ENCODE data around the gene OR51F2. TPM values are rescaled to one million over a fixed set of nuclear protein-coding genes. Genes with fewer than 3 reads are reported as not detected.

OR51F2 gene
- polyA plus RNA-seq, 4 donors, result not detected

Other genes with a start within 250 kb of the OR51F2 start
- gene OR52I2, start 239.6 kb upstream of the OR51F2 start, polyA plus RNA-seq (ENCODE audit: insufficient read length in 4 of 4), result not detected
- gene OR52I1, start 227.3 kb upstream of the OR51F2 start, polyA plus RNA-seq (ENCODE audit: insufficient read length in 4 of 4), result under 1 TPM in 1 of 4 donors, not detected in 3; 0.08 TPM
- gene TRIM68, start 213.1 kb upstream of the OR51F2 start, polyA plus RNA-seq (ENCODE audit: insufficient read length in 4 of 4), result 10 to 100 TPM; 16.4 to 23.0 (median 20.5) TPM
- not detected for gene OR51D1, start 183.8 kb upstream of the OR51F2 start, polyA plus RNA-seq (ENCODE audit: insufficient read length in 4 of 4)
- 1 to 10 TPM; 1.8 to 3.1 (median 2.3) TPM for gene OR51E1, start 177.3 kb upstream of the OR51F2 start, polyA plus RNA-seq (ENCODE audit: insufficient read length in 4 of 4)
- gene OR51E2, start 123.5 kb upstream of the OR51F2 start, polyA plus RNA-seq (ENCODE audit: insufficient read length in 4 of 4), result under 1 TPM; 0.46 to 0.89 (median 0.67) TPM
- under 1 TPM; 0.21 to 0.71 (median 0.30) TPM for gene MMP26, start 116.5 kb upstream of the OR51F2 start, polyA plus RNA-seq (ENCODE audit: insufficient read length in 4 of 4)
- not detected for gene OR51F1, start 51.4 kb upstream of the OR51F2 start, polyA plus RNA-seq (ENCODE audit: insufficient read length in 4 of 4)
- not detected for gene OR52R1, start 16.9 kb upstream of the OR51F2 start, polyA plus RNA-seq (ENCODE audit: insufficient read length in 4 of 4)
- not detected for gene OR51S1, start 27.9 kb downstream of the OR51F2 start, polyA plus RNA-seq (ENCODE audit: insufficient read length in 4 of 4)
- not detected for gene OR51T1, start 60.6 kb downstream of the OR51F2 start, polyA plus RNA-seq (ENCODE audit: insufficient read length in 4 of 4)
- not detected for gene OR51A7, start 82.5 kb downstream of the OR51F2 start, polyA plus RNA-seq (ENCODE audit: insufficient read length in 4 of 4)
- under 1 TPM in 1 of 4 donors, not detected in 3; 0.08 TPM for gene OR51G2, start 98.0 kb downstream of the OR51F2 start, polyA plus RNA-seq (ENCODE audit: insufficient read length in 4 of 4)
- not detected for gene OR51G1, start 103.0 kb downstream of the OR51F2 start, polyA plus RNA-seq (ENCODE audit: insufficient read length in 4 of 4)
- gene OR51A4, start 126.3 kb downstream of the OR51F2 start, polyA plus RNA-seq (ENCODE audit: insufficient read length in 4 of 4), result under 1 TPM in 1 of 4 donors, not detected in 3; 0.05 TPM
- gene OR51A2, start 134.4 kb downstream of the OR51F2 start, polyA plus RNA-seq (ENCODE audit: insufficient read length in 4 of 4), result not detected
- under 1 TPM in 3 of 4 donors, not detected in 1; 0.05 to 0.06 (median 0.05) TPM for gene OR51L1, start 173.5 kb downstream of the OR51F2 start, polyA plus RNA-seq (ENCODE audit: insufficient read length in 4 of 4)
- gene OR52J3, start 225.2 kb downstream of the OR51F2 start, polyA plus RNA-seq (ENCODE audit: insufficient read length in 4 of 4), result not detected
- not detected for gene OR52E2, start 238.3 kb downstream of the OR51F2 start, polyA plus RNA-seq (ENCODE audit: insufficient read length in 4 of 4)
- not detected for gene OR52E1, start 248.3 kb downstream of the OR51F2 start, polyA plus RNA-seq (ENCODE audit: insufficient read length in 4 of 4)